ENCODE results near the gene TMEM11.

TMEM11 gene

GRCh38 chr17:21177854-21178600 lies 35.9 kb downstream of the TMEM11 start:
- DNase-seq = no peak

- DNase-seq = no peak
These were observed 36.6 kb downstream of the TMEM11 start for GRCh38 chr17:21177401-21177800.

- no peak for DNase-seq
These were observed 37.1 kb downstream of the TMEM11 start for GRCh38 chr17:21176773-21177395.

- DNase-seq = no peak
These were observed 39.2 kb downstream of the TMEM11 start for GRCh38 chr17:21174713-21175112.

- DNase-seq = no peak
These were observed 39.8 kb downstream of the TMEM11 start for GRCh38 chr17:21174186-21174585.

GRCh38 chr17:21173543-21173942 lies 40.4 kb downstream of the TMEM11 start:
- DNase-seq = no peak

- DNase-seq = no peak
These were observed 41.1 kb downstream of the TMEM11 start for GRCh38 chr17:21172846-21173245.

GRCh38 chr17:21171970-21172510 lies 41.9 kb downstream of the TMEM11 start:
- no peak for DNase-seq

GRCh38 chr17:21171309-21171922 lies 42.5 kb downstream of the TMEM11 start:
- no peak for DNase-seq

GRCh38 chr17:21170809-21171208 lies 43.2 kb downstream of the TMEM11 start:
- DNase-seq = no peak

GRCh38 chr17:21169496-21169895 lies 44.5 kb downstream of the TMEM11 start:
- no peak for DNase-seq

GRCh38 chr17:21168555-21168865 lies 45.5 kb downstream of the TMEM11 start:
- DNase-seq = no peak

GRCh38 chr17:21167303-21167702 lies 46.7 kb downstream of the TMEM11 start:
- DNase-seq = no peak

GRCh38 chr17:21166595-21167210 lies 47.3 kb downstream of the TMEM11 start:
- DNase-seq = no peak

GRCh38 chr17:21165922-21166594 lies 47.9 kb downstream of the TMEM11 start:
- no peak for DNase-seq

GRCh38 chr17:21164620-21165019 lies 49.3 kb downstream of the TMEM11 start:
- DNase-seq = no peak

- DNase-seq = peak in 1 of 2 experiments; percentile 13
These were observed 49.7 kb downstream of the TMEM11 start for GRCh38 chr17:21164216-21164615.

GRCh38 chr17:21163101-21163500 lies 50.9 kb downstream of the TMEM11 start:
- no peak for DNase-seq

- no peak for DNase-seq
These were observed 51.6 kb downstream of the TMEM11 start for GRCh38 chr17:21162394-21162775.

- no peak for DNase-seq
These were observed 52.2 kb downstream of the TMEM11 start for GRCh38 chr17:21161498-21162393.

GRCh38 chr17:21160401-21160800 lies 53.6 kb downstream of the TMEM11 start:
- no peak for DNase-seq

All from AML-193 (cell line).